Measurements from ENCODE around the gene DNM2. TPM values are rescaled to one million over a fixed set of nuclear protein-coding genes. Genes with fewer than 3 reads are reported as not detected.

DNM2 gene
- total and polyA plus RNA-seq, 9 of the 15 experiments (the other 6 are each of a cell fraction or from before 2014, with no cell fraction given) = 2.2 to 161 (median 72.6) TPM

- no peak for TF ChIP-seq ZNF212 (CRISPR knock-in tag; IDR thresholded peaks at IDR 0.05)
- no peak for TF ChIP-seq MEF2A (IDR thresholded peaks at IDR 0.05; ENCODE audit: control insufficient read depth, low read depth, low read length)
- TF ChIP-seq ETV1 (tag; conservative IDR thresholded peaks at IDR 0.05; ENCODE audit: low read depth) = no peak
- no peak for TF ChIP-seq FOXA1 (IDR thresholded peaks at IDR 0.05; ENCODE audit: borderline replicate concordance)
- no peak for TF ChIP-seq PRPF4 (IDR thresholded peaks at IDR 0.05; ENCODE audit: insufficient read depth, low read depth, low read length, poor library complexity, severe bottlenecking)
- TF ChIP-seq ILK (tag; IDR thresholded peaks at IDR 0.05; ENCODE audit: borderline replicate concordance, low read depth) = no peak
- no peak for TF ChIP-seq TCF7L2 (IDR thresholded peaks at IDR 0.05; ENCODE audit: low read depth, low read length)
- no peak for TF ChIP-seq ZNF764 (CRISPR knock-in tag; IDR thresholded peaks at IDR 0.05; ENCODE audit: low read depth)
- peak; percentile 22; the same call in 1 of the 2 replicates for TF ChIP-seq USF1 (CRISPR knock-in tag; IDR thresholded peaks at IDR 0.05)
- TF ChIP-seq ZNF24 (IDR thresholded peaks at IDR 0.05) = no peak
- no peak for TF ChIP-seq TAL1 (IDR thresholded peaks at IDR 0.05)
- TF ChIP-seq TEAD1 (CRISPR knock-in tag; IDR thresholded peaks at IDR 0.05) = 0 out of 4 replicates have a peak, but pooled peaks of 1 of the 2 experiments have one; percentile 44
- no peak for TF ChIP-seq ESRRA (IDR thresholded peaks at IDR 0.05; ENCODE audit: borderline replicate concordance, low read depth)
- no peak for TF ChIP-seq GTF3C2 (IDR thresholded peaks at IDR 0.05; ENCODE audit: borderline replicate concordance, extremely low read depth, insufficient read length)
- TF ChIP-seq POLR2B (IDR thresholded peaks at IDR 0.05; ENCODE audit: low read depth, partially characterized antibody) = peak; percentile 62
- TF ChIP-seq CREM (IDR thresholded peaks at IDR 0.05; ENCODE audit: low read depth) = peak; percentile 35
- TF ChIP-seq NEUROD1 (IDR thresholded peaks at IDR 0.05; ENCODE audit: borderline replicate concordance, low read depth, low read length, partially characterized antibody) = peak; percentile 33
- TF ChIP-seq MAFK (IDR thresholded peaks at IDR 0.05; ENCODE audit: low read length) = 0 out of 2 replicates have a peak, but pooled peaks have one; percentile 10
- TF ChIP-seq POLR2AphosphoS2 (IDR thresholded peaks at IDR 0.05; ENCODE audit: low read length) = peak; percentile 78; the same call in 1 of the 2 replicates
- no peak for TF ChIP-seq SRSF7 (optimal IDR thresholded peaks at IDR 0.05; ENCODE audit: low read depth, low read length)
- TF ChIP-seq, protein P1, sequence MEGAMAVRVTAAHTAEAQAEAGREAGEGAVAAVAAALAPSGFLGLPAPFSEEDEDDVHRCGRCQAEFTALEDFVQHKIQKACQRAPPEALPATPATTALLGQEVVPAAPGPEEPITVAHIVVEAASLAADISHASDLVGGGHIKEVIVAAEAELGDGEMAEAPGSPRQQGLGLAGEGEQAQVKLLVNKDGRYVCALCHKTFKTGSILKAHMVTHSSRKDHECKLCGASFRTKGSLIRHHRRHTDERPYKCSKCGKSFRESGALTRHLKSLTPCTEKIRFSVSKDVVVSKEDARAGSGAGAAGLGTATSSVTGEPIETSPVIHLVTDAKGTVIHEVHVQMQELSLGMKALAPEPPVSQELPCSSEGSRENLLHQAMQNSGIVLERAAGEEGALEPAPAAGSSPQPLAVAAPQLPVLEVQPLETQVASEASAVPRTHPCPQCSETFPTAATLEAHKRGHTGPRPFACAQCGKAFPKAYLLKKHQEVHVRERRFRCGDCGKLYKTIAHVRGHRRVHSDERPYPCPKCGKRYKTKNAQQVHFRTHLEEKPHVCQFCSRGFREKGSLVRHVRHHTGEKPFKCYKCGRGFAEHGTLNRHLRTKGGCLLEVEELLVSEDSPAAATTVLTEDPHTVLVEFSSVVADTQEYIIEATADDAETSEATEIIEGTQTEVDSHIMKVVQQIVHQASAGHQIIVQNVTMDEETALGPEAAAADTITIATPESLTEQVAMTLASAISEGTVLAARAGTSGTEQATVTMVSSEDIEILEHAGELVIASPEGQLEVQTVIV (CRISPR knock-in tag; IDR thresholded peaks at IDR 0.05; ENCODE audit: borderline replicate concordance) = no peak
- TF ChIP-seq ETV5 (CRISPR knock-in tag; IDR thresholded peaks at IDR 0.05; ENCODE audit: low read depth) = no peak
- TF ChIP-seq NFATC3 (IDR thresholded peaks at IDR 0.05) = no peak
Observed at GRCh38 chr19:10835089-10835753, 117.3 kb downstream of the DNM2 start (continued).
